ENCODE data around the gene KCTD20. TPM values are rescaled to one million over a fixed set of nuclear protein-coding genes. Genes with fewer than 3 reads are reported as not detected.

The KCTD20 gene
- 32.4 and 37.6 TPM in 2 replicates for polyA plus RNA-seq
- 48.2 TPM in 2 replicates for polyA minus RNA-seq

GRCh38 chr6:36442671-36443470, at the start of gene KCTD20, which contains the start of gene PXT1:
TSS of gene KCTD20 (plus strand) at chr6:36443000. CDS start at chr6:36470098, 27,098 bp downstream.
TSS of gene PXT1 (minus strand) at chr6:36442854. CDS start at chr6:36426082, 16,772 bp downstream.
- Histone ChIP-seq H3K79me2 (replicated peaks; ENCODE audit: insufficient read depth, low read length) (peaks cover 29% of the 10 kb centered on the region), H3K9me2 (ENCODE audit: insufficient read depth, low read length) (no peaks in the 10 kb centered on the region), H3K36me3 (ENCODE audit: insufficient read depth, low read length) (no peaks in the 10 kb centered on the region)

More at GRCh38 chr6:36442671-36443470, at the start of gene KCTD20, which contains the start of gene PXT1:
- Histone ChIP-seq H3K27me3 (ENCODE audit: insufficient read depth, low read depth, low read length) (no peaks in the 10 kb centered on the region), H3F3A (ENCODE audit: insufficient read depth, low read length, poor library complexity, severe bottlenecking) (no peaks in the 10 kb centered on the region), H3K27ac (ENCODE audit: low read length) (peak within 1 kb of the TSS; percentile 71), H4K20me1 (ENCODE audit: insufficient read depth) (no peaks in the 10 kb centered on the region), H3K4me2 (ENCODE audit: low read length) (peak within 1 kb of the TSS; percentile 60), H2AFZ (ENCODE audit: low read depth, low read length) (peak within 1 kb of the TSS; percentile 90), H3K9ac (ENCODE audit: low read length) (peak within 1 kb of the TSS; percentile 86), H3K4me3 (ENCODE audit: low read length) (peak within 1 kb of the TSS; percentile 95), H3K9me3 (ENCODE audit: low read length) (no peaks in the 10 kb centered on the region)
- TF ChIP-seq CTCF (IDR thresholded peaks at IDR 0.05; ENCODE audit: poor library complexity, severe bottlenecking) (peak; percentile 20), RAD21 (conservative IDR thresholded peaks at IDR 0.05) (peak; percentile 18), MXI1 (conservative IDR thresholded peaks at IDR 0.05; ENCODE audit: poor library complexity, severe bottlenecking) (peak; percentile 80), REST (IDR thresholded peaks at IDR 0.05; ENCODE audit: borderline replicate concordance) (peak; percentile 39), TAF1 (IDR thresholded peaks at IDR 0.05; ENCODE audit: low read depth) (peak; percentile 21), SMC3 (conservative IDR thresholded peaks at IDR 0.05; ENCODE audit: poor library complexity) (peak; percentile 47), EZH2 (IDR thresholded peaks at IDR 0.05; ENCODE audit: borderline replicate concordance, insufficient read depth, low read length, poor library complexity, severe bottlenecking) (no peak), EP300 (conservative IDR thresholded peaks at IDR 0.05; ENCODE audit: poor library complexity, severe bottlenecking) (peak; percentile 61), POLR2AphosphoS5 (IDR thresholded peaks at IDR 0.05) (peak; percentile 64)
